GM12878 (cell line): ENCODE measurements around the gene SRC. TPM values are rescaled to one million over a fixed set of nuclear protein-coding genes. Genes with fewer than 3 reads are reported as not detected.

Experiments
- BHLHE40 ChIP-seq, 2 experiments: fragments of 450-650 bp in 1 of 2; IDR thresholded peaks; 2 replicates each; pipeline ENCODE4 v1.6.1; 2011 to 2017; ENCODE audit warnings: low read depth in 2 of 2, borderline replicate concordance in 1 of 2, improper control_type of control experiment in 1 of 2, low read length in 1 of 2, mild to moderate bottlenecking in 1 of 2
- CHD2 ChIP-seq: IDR thresholded peaks from 2 replicates; pipeline ENCODE4 v1.6.1; 2011; ENCODE audit warnings: low read depth, low read length, improper control_type of control experiment, borderline replicate concordance
- DPF2 ChIP-seq: fragments of 450-650 bp; IDR thresholded peaks from 2 replicates; pipeline ENCODE4 v1.6.1; 2017; ENCODE audit warnings: mild to moderate bottlenecking
- EGR1 ChIP-seq, 2 experiments: IDR thresholded peaks; 1 replicate in 1 of 2; 2 replicates in 1 of 2; pipeline ENCODE4 v1.6.1; 2011 to 2012; ENCODE audit warnings: low read depth in 2 of 2, low read length in 2 of 2, borderline replicate concordance in 1 of 2, mild to moderate bottlenecking in 1 of 2, moderate library complexity in 1 of 2
- MLLT1 ChIP-seq: fragments of 450-650 bp; IDR thresholded peaks from 2 replicates; pipeline ENCODE4 v1.6.1; 2016; ENCODE audit warnings: mild to moderate bottlenecking
- MTA3 ChIP-seq: IDR thresholded peaks from 2 replicates; pipeline ENCODE4 v1.6.1; 2012; ENCODE audit warnings: low read length, inconsistent platforms, borderline replicate concordance
- MYC ChIP-seq: IDR thresholded peaks from 2 replicates; pipeline ENCODE4 v1.6.1; 2011; ENCODE audit warnings: mild to moderate bottlenecking, low read length, moderate library complexity, inconsistent platforms; ENCODE audit not compliant: insufficient read depth, insufficient replicate concordance, insufficient read length, severe bottlenecking
- NFYB ChIP-seq: IDR thresholded peaks from 2 replicates; pipeline ENCODE4 v1.6.1; 2011; ENCODE audit warnings: low read depth, mild to moderate bottlenecking, low read length, improper control_type of control experiment, moderate library complexity; ENCODE audit not compliant: insufficient read depth
- NRF1 ChIP-seq: conservative IDR thresholded peaks from 2 replicates; pipeline ENCODE4 v1.6.1; 2011; ENCODE audit warnings: mild to moderate bottlenecking, low read depth, low read length, improper control_type of control experiment
- POLR2A ChIP-seq: IDR thresholded peaks from 2 replicates; pipeline ENCODE4 v1.6.1; 2011; ENCODE audit warnings: low read depth, mild to moderate bottlenecking, low read length
- RAD51 ChIP-seq: fragments of 450-650 bp; IDR thresholded peaks from 2 replicates; pipeline ENCODE4 v1.6.1; 2016; ENCODE audit warnings: moderate library complexity, mild to moderate bottlenecking, inconsistent platforms
- RUNX3 ChIP-seq: IDR thresholded peaks from 2 replicates; pipeline ENCODE4 v1.6.1; 2012; ENCODE audit warnings: low read length, inconsistent platforms
- SMAD1 ChIP-seq: fragments of 450-650 bp; IDR thresholded peaks from 2 replicates; pipeline ENCODE4 v1.6.1; 2018; ENCODE audit warnings: mild to moderate bottlenecking, low read depth; ENCODE audit not compliant: partially characterized antibody
- SREBF1 ChIP-seq: IDR thresholded peaks from 2 replicates; pipeline ENCODE4 v1.6.1; 2012; ENCODE audit warnings: mild to moderate bottlenecking, low read length
- TAF1 ChIP-seq: IDR thresholded peaks from 2 replicates; pipeline ENCODE4 v1.6.1; 2011; ENCODE audit warnings: mild to moderate bottlenecking, low read depth, low read length, borderline replicate concordance
- USF1 ChIP-seq: IDR thresholded peaks from 2 replicates; pipeline ENCODE4 v1.6.1; 2011; ENCODE audit warnings: borderline replicate concordance, low read depth, mild to moderate bottlenecking, moderate library complexity, mixed read lengths, low read length; ENCODE audit not compliant: insufficient read depth; ENCODE audit errors: extremely low read length
- ZNF207 ChIP-seq: fragments of 450-650 bp; IDR thresholded peaks from 2 replicates; pipeline ENCODE4 v1.6.1; 2014; ENCODE audit warnings: antibody characterized with exemption, mild to moderate bottlenecking, borderline replicate concordance
- ZNF217 ChIP-seq: fragments of 450-650 bp; IDR thresholded peaks from 2 replicates; pipeline ENCODE4 v1.6.1; 2017; ENCODE audit warnings: antibody characterized with exemption, mild to moderate bottlenecking
- ZNF622 ChIP-seq: fragments of 450-650 bp; IDR thresholded peaks from 2 replicates; pipeline ENCODE4 v1.6.1; 2017; ENCODE audit warnings: mild to moderate bottlenecking, inconsistent platforms
- ZNF687 ChIP-seq: fragments of 450-650 bp; IDR thresholded peaks from 2 replicates; pipeline ENCODE4 v1.6.1; 2017; ENCODE audit warnings: mild to moderate bottlenecking, moderate library complexity
- polyA plus RNA-seq, 11 experiments: library from polyadenylated mRNA; depleted of rRNA in 4 of 11; unstranded in 6 of 11; stranded (reverse) in 5 of 11; fragments of >200 nt; fragmentation: Nextera tagmentation in 4 of 11; fragmentation: Illumina TruSeq in 1 of 11; extraction: Ambion mirVana in 4 of 11; extraction: Trizol in 1 of 11; gene quantifications; 1 replicate in 1 of 11; 2 replicates in 10 of 11; pipeline versions ENCODE4 v1.2.1 to v1.2.3, GENCODE V29; 2011 to 2016; ENCODE audit warnings: inconsistent platforms in 2 of 11, missing spikeins in 2 of 11, low read depth in 1 of 11
- total RNA-seq, 4 experiments: library from RNA; depleted of rRNA in 3 of 4; stranded (reverse); fragments of >200 nt in 3 of 4; fragmentation: Illumina TruSeq in 1 of 4; extraction: Trizol in 1 of 4; gene quantifications; 2 replicates each; pipeline versions ENCODE4 v1.2.1 to v1.2.3, GENCODE V29; 2013 to 2021
- TF ChIP-seq, protein P1 (sequence below): IDR thresholded peaks from 2 replicates; pipeline ENCODE4 v1.6.1; 2012; ENCODE audit warnings: low read depth, low read length, improper control_type of control experiment

Gene SRC
- total and polyA plus RNA-seq, 10 of the 15 experiments (the other 5 are each of a cell fraction or from before 2014, with no cell fraction given): 0.60 to 71.3 (median 27.2) TPM

GRCh38 chr20:37406010-37406998 lies 60.4 kb downstream of the SRC start (continued):
- TF ChIP-seq CHD2: no peak
- TF ChIP-seq POLR2A: peak; percentile 78
- TF ChIP-seq MLLT1: no peak
- TF ChIP-seq, protein P1, sequence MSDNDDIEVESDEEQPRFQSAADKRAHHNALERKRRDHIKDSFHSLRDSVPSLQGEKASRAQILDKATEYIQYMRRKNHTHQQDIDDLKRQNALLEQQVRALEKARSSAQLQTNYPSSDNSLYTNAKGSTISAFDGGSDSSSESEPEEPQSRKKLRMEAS: peak; percentile 78; the same call in 1 of the 2 replicates
- TF ChIP-seq SREBF1: no peak
- no peak for TF ChIP-seq TAF1
- peak; percentile 85 for TF ChIP-seq ZNF687
- peak; percentile 69 for TF ChIP-seq USF1
- no peak for TF ChIP-seq ZNF622
- 0 out of 3 replicates have a peak, but pooled peaks of 1 of the 2 experiments have one; percentile 17 for TF ChIP-seq EGR1 (IDR thresholded peaks at IDR 0.05; ENCODE audit: borderline replicate concordance in 1 of 2, low read depth in 2 of 2, low read length in 2 of 2)
- TF ChIP-seq RAD51: no peak
- 0 out of 2 replicates have a peak, but pooled peaks have one; percentile 66 for TF ChIP-seq ZNF207
- peak; percentile 55; the same call in 1 of the 2 replicates for TF ChIP-seq MTA3
- 0 out of 2 replicates have a peak, but pooled peaks have one; percentile 2 for TF ChIP-seq RUNX3
- TF ChIP-seq SMAD1: no peak
- peak; percentile 43; the same call in 1 of the 2 replicates for TF ChIP-seq DPF2
- peak; percentile 70 to 94; a peak in 3 of 4 replicates for TF ChIP-seq BHLHE40 (IDR thresholded peaks at IDR 0.05; ENCODE audit: borderline replicate concordance in 1 of 2, low read depth in 2 of 2, low read length in 1 of 2)
- no peak for TF ChIP-seq NFYB
- TF ChIP-seq ZNF217: no peak
- TF ChIP-seq NRF1: peak; percentile 62
- peak; percentile 80 for TF ChIP-seq MYC
